DMS53 treated with DMSO at 0.1 percent for 48 hours (cell line): ENCODE data around the gene C1QTNF6.
"Not testable (repeated sequence)": the region's sequence is repeated elsewhere in the genome, so short reads cannot be mapped to it uniquely, and the experiment has no call there.

ENCODE experiments used
- DNase-seq: peaks from one replicate; lab custom pipeline; 2025; ENCODE audit not compliant: unreplicated experiment; lab: John Stamatoyannopoulos, UW

Gene C1QTNF6

DNA sequence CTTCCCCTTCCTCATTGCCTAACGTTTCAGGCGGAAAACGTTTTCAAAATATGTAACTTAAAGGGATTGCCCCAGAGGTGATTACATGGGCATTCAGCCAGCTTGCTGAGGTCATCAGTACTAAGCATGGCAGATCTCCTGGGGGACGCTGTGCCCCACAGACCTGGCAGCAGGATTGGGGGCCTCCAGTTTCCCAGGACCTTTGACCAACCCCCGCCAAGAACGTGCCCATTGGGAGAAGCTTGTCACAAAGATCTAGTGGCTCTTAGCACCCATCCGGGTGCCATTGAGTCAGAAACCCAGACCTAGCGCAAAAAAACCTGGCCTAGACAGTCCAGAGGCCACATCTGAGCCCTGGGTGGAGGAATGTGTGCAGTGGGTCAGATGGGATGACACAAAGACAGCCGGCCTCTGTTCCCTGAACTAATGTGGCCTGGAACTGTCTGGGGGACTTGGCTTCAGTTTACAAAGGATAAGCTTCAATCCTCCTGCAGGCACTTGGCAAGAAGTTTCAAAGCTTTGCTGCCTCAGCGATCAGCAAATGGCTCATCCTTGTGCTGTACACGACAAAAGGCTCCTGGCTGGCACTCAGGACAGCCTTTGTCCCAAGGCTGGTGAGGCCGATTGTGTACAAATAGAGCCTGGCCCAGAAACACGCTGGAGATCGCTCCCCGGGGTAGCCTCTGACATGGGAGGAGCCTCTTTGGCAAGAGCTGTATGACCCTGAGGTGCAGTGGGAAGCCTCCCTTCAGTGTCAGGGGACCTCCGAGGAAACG is 9.5 kb downstream of the C1QTNF6 start:
- DNase-seq, result no peak

DNA sequence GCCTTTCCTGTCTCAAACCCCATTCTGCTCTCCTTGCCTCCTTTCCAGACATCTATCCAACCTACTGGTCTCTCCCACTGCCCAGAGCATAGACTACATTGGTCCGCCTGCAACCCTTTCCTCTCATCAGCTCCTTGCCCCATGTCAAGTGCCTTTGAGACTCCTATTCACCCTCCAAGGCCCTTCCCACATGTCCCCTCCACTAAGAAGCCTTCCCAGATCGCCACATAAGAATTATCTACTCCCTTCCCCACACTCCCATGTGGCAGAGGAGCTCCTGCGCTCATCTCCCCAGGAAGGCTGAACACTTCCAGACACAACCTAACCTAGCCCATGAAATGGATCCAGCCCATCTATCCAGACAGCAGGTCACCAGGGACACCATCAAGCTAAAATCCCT is 10.3 kb downstream of the C1QTNF6 start:
- no peak for DNase-seq

DNA sequence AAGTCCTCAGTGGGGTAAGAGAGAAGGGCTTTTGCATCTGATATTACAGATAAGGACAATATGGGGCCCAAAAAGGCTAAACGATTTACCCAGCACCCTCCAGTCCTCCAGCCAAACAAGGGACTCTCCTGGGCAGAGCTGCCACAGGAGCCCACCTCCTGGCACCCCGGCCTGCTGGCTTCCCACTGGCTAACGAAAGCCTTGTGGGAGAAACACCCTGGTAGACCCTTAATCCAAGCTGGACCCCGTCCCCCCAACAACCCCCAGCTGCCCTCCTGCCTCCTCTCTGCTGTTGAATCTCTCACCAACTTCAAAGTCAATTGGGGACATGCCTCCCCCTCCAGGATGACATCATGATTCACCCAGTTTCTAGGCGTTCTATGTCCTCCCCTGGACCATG is 10.8 kb downstream of the C1QTNF6 start:
- DNase-seq, result no peak

DNA sequence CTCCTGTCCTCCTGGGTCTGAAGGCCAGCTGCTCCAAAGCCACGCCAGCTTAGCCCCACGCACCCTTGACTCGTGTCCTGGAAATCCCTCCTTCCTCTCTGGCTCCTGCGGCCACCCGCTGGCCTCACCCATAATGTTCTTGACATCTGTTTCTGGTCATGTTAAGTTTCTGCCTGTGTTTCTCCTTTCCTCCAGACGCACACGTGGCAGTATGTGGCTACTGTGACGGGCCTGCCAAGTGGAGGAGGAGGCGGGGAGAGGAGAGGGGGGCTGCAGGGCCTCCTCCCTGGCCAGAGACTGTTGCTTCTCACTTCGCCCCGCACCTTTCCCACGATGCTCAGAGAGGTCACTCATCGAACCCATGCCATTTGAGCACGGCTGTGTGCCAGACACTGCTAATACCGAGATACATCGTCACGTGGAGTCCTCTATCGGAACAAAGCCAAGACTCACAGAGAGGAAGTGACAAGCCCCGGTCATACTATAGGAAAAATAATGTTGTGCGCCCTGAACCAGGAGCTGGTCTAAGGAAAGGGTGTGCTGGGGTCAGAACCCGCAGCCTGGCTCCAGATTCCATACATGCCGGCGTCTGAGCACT is 11.5 kb downstream of the C1QTNF6 start:
- no peak for DNase-seq

DNA sequence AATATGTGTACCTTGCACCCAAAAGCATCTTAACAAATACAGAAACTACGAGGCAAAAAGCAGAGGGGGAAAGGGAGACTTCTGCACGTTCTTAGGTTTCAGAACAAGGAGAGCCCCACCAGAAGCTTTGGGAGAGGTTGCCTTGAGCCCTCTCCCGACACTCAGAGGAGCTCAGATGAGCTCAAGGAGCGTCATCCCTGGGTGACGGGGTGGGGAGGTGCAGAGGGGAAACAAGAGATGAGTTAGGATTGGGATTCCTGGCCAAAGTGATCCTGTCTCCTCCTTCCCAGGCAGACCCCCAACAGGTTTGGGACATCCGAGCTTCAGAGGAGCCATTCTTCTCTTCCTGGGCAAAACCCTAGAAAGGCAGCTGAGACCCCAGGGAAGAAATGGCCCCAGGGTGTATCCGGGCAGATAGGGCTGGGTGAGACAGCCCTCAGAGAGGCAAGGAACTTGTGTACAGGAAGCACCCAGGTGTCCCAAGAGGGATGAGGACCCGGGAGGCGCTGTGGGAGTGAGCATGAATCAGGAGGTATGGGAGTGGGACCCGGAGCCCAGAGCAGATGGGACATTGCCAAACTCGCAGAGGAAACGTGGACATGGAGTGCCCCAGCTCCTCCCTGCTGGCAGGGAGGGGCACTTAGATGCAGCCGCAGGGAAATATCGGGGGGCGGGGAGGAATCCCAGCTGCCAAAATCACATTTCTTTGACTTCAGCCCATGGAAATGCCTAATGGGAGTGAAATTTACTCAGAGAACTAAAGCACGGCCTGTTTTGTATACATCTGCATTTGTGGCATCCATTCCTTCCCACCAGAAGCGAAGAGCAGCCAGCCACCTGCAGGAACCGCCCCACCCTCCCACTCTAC is 12.4 kb downstream of the C1QTNF6 start:
- no peak for DNase-seq

DNA sequence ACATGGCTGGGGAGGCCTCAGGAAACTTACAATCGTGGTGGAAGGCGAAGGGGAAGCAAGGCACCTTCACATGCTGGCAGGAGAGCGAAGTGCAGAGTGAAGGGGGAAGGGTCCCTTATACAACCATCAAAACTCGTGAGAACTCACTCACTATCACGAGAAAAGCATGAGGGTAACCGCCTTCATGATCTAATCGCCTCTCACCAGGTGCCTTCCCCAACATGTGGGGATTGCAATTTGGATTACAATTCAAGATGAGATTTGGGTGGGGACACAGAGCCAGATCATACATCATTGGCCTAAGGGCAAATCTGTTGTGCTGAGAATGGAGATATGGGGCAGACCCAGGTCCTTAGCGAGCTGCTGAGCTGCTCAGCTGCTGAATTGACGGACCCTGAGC is 13.1 kb downstream of the C1QTNF6 start:
- no peak for DNase-seq

DNA sequence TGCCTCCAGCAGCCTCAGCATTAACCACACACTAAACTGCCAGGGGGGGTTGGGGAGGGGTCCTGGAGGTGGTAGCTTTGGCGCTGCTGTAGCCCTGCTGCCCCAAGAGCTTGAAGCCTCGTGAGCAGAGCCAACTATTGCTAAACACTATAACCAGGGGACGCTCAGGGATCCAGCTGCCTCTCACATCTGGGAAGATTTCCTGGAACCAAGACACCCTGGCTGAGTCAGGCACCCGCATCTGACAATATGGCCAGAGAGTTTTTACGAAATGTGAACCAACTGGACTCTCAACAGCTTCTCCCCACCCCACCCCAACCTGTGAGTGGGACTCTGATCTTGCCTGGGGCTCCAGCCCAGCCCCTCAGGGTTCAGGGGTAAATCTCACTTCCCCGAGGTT is 14.3 kb downstream of the C1QTNF6 start:
- no peak for DNase-seq

DNA sequence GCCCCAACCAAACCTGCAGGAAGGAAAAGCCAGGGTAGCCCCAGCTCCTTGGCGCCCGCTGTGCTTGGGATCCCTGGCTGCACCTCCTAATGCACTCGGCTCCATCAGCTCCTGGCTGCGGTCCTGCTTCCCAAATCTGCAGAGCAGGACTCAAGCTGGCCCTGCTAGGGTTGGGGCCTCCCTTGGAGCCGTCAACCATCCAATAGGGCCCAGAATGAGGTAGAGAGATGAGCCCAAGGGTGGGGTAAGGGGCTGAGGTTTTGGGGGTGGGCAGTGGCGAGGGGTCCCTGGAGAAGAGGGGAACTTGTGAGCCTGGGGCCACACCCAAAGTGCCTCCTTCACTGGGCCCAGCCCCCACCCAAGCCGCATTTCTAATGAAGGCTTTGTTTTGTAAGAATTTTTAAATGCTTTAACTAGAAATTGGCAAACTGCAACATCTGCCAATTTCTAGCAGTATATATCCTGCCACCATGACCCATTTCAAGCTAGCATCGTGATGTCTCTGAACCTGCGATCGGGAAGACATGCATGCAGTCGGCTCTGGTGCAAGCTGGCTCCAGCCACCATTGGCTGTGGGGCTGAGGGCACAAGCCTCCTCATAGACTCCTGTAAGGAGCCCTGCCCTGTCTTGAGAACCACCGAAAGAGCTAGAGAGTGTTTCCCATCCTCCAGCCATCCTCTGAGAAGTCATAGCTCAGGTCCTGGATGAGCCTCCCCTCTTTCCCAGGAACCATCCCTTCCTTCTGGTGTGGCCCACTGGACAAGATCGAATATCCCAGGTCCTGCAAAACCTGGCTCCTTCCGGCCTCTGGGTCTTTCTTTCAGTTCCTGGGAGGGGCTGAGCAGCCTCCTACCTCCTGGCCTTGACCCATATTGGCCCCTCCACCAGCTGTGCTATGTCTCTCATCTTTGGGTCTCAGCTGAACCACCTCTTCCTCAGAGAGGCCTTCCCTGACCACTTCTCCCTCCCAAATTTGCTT is 15.5 kb downstream of the C1QTNF6 start:
- DNase-seq, result no peak

DNA sequence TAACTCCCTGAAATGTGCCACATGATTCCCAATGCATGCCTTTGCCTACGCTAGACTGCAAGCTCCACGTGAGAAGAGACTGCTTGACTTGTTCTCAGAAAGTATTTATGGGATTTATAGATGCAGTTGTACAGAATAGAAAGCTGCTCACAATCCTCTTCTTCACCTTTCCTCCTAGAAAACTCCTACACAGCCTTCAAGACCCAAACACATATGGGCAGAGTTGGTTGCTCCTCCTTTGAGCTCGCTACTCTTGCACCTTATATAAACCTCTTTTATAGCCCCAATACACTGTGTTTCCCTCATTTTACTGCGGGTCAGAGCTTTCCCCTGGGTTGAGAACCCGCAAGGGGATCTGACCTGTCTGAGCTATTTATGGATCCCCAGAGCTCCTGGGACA is 16.4 kb downstream of the C1QTNF6 start:
- no peak for DNase-seq

DNA sequence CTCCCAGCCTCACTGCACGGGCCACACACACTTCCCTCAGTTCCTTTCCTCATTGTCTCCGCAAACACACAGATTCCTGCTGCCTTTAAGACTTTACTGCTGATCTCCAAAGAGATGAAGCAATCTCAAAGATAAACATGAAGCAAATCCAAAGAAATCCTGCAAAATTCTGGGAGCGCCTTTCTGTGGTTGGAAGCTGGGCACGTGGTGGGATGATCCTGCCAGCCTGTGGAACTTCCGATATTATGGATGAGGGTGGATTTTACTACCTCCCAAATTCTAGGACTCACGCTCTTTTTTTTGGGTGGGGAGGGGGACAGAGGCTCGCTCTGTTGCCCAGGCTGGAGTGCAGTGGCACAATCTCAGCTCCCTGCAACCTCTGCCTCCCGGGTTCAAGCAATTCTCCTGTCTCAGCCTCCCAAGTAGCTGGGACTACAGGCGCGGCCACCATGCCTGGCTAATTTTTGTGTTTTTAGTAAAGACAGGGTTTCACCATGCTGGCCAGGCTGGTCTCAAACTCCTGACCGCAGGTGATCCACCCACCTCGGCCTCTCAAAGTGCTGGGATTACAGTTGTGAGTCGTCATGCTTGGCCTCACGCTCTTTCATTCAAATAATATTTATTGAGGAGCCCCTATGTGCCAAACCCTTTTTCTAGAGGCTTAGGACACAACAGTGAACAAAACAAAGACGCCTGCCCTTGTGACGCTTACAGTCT is 17.2 kb downstream of the C1QTNF6 start:
- DNase-seq, result not testable (repeated sequence)

DNA sequence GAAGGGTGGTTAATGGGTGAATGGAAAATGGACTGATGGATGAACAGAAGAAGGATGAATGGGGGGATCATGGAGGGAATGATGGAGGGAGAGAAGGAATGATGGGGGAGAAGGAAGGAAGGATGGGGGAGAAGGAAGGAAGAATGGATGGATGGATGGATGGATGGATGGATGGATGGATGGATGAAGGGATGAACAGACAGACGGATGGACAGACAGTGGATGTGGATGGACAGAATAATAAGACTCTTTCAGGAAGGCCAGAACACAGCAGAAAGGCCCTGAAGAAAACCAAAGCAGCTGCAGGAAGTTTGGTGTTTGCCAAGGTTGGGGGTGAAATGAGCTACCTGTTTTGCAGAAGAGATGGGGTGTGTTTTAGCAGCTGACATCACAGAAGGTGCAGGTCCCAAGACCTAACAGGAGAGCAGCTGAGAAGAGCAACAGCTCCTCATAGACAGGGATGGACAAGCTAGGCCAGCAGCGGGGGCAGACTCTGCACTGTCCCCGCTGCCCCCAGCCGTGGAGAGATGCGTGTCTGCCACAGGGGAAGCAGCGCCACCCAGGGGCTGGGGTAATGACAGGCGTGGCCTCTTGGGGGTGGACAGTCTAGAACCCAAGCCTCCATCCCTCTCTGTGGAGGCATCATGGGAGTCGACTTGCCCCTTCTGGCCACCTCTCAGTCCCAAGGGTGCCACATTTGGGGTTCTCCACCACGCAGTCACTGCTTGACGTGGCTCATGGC is 17.9 kb downstream of the C1QTNF6 start:
- DNase-seq, result no peak

DNA sequence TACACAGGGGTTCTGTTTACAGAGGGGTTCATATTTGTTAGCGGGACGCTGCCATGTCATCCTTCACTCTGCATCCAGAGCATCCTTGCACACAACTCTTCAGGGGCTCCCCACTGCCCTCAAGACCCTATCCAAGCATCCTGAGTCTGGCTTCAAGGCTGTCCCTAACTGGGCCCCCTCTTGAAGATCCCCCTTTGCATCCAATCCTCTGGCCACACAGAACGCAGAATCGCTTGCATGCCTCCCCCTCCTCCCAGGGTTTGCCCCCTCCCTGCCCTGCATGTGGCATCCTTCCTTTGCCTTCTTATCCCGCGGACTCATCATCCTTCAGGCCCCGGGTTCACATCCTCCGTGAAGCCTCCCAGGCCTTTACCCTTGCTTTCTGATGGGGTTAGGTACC is 18.6 kb downstream of the C1QTNF6 start:
- no peak for DNase-seq

DNA sequence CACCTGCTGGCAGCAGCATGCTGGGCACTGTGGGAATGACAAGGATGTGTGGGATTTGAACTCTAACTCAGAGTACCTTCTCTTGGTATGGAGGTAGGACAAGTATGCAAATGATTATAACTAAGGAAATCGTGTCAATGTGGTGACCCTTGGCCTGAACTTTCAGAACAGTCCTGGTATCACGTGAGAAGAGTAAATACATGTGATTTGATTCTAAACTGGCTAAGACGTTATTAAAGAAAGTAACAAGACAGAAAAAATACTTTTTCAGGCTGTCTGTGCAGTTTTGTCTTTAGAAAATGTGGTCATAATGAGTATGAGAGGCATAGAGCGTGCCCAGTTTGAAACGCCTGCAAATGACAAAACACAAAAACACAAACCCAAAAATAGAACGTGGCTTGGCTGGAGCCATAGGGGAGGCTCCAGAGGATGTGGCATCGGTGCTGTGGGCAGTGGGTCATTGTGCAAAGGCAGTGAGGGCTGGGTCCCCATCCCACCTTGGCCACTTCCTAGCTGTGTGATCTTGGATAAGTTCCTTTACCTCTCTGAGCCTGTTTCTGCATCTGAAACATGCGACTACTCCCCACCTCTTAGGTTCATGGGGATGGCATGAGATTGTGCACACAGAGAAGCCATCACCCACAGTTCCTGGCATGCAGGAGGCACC is 19.9 kb downstream of the C1QTNF6 start:
- no peak for DNase-seq

DNA sequence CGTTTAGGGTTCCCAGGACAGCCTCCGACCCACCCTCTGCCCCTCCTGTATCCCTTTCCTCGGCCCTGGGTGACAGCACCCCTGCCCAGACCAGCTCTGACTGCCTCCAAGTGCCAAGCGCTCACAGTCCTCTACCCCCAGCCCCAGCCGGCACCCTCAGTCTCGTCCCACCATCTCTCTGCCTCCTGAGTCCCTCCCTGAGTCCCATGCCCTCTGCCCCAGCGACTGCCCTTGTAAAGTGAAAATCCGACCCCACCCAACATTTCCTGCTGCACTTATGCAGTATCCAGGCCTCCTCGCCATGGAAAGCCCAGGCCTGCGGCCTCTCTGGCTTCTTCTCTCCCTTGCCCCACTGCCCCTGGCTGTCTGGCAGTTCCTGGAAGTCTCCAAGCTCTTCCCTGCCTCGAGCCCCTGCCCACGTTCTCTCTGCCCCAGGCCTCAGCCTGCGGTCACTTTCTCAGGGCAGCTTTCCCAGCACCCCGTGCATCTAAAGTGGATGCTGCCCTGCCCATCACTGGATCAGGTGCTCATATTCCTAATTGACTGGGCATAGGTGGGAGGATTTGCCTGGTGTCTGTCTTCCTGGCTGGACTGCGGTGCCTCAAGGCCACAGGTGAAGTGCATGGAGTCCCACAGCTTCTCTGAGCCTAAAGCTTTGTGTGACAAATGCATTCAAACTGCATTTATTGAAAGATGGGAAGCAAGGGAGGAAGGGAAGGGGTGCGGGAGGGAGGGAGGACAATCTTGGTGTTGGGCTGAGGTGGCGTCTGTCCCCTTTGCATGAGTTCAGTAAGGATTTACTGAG is 20.7 kb downstream of the C1QTNF6 start:
- no peak for DNase-seq

DNA sequence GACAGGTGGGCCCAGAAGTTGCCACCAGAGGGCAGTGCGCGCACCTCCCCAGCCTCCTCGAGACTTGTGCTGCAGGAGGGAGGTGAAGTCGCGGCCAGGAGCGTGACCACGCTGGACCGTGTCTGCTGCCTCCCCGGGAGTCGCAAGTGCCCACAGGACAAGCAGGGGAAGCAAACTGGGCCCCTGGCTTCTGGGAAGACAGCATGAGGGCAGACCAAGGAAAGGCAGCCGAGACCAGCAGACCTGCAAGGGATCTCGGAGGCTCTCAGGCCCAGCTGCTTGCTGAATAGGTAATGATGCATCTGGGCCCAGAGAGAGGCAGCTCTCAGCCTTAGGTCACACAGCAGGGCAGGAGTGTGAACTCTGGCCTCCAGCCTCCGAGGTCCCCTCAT is 21.4 kb downstream of the C1QTNF6 start:
- no peak for DNase-seq

DNA sequence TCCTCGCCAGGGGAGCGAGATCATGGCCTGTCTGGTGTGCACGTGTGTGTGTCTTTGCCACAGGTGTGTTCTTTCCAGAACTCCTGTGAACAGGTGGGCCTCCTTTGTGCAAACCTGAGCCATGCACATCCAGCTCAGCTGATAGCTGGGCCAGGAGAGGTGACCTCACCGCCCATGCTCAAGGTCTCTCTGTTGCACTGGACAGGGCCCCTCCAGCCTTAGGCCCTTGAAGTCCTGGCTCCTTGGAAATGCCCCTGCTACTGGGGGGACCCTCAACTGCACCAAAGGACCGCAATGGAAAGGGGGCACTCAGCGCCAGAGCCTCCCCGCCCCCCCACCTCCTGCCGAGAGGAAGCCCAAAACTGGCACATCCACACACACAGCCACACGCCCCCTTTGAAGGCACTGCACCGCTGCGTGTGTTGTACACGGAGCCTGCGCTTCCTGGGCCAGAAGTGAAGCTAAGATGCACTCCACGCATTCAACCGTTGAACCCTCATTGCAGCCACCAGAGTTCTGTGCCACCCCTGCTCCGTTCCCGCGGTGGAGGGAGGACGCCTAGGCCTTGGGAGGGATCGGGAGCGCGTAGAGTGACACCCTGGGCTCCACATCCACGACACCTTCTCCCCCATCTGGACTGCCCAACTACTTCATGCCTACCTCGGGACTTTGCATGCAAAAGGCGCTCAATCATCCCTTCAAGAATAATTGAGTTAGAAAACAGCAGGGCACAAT is 21.9 kb downstream of the C1QTNF6 start:
- no peak for DNase-seq

DNA sequence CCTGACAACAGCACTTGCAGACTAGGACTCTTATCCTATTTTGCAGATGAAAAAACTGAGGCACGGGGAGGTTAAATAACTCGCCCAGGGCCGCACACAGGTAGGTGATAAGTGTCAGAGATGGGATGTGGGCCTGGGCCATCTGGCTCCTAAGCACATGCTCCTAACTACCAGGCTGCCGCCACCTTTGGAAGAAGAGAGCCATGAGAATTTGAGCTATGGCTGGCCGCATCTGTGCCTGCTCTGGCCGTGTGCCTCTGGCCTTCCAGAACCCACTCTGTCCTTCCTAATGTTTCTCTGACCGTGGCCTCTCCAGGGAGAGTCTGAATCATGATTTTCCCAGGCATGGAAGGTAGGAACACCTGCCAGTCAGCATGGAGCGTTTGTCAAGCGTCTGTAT is 23.0 kb downstream of the C1QTNF6 start:
- no peak for DNase-seq

DNA sequence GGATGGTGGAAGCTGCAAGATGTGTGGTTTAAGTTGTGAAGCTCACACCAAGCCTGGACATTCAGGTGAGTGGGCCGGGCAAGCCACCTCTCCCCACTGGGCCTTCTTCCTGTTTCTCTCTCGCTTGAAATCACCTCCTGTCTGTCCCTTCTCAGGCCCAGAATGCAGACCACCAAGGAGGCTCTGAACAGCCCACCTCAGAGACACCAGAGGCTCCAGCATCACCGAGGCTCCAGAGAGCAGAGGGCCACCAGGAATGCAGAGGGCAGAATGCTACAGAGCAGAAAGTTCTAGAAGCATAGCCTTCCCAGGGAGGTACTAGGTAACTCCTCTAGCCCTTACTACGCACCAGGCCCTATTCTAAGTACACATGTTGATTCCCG is 23.6 kb downstream of the C1QTNF6 start:
- DNase-seq, result no peak
